ENCODE measurements around the gene CHST15.

DNA sequence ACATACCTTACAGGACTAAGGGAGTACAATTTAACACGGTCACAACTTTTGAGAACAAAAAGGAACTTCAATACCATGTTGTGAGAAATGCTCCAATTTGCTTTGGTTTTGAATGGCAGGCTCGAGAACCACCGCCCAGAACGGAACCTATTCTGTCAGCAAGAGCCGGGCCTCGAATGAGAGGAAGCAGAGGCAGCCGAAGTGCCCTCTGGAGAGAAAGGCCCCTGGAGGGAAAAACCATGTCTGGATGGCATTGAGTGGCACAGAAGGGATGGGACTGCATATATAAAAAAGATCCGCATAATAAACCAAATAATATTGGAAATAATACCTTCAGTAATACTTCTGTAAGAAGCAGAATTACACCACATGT lies 85.6 kb downstream of the CHST15 start:
- TF ChIP-seq, protein P1, sequence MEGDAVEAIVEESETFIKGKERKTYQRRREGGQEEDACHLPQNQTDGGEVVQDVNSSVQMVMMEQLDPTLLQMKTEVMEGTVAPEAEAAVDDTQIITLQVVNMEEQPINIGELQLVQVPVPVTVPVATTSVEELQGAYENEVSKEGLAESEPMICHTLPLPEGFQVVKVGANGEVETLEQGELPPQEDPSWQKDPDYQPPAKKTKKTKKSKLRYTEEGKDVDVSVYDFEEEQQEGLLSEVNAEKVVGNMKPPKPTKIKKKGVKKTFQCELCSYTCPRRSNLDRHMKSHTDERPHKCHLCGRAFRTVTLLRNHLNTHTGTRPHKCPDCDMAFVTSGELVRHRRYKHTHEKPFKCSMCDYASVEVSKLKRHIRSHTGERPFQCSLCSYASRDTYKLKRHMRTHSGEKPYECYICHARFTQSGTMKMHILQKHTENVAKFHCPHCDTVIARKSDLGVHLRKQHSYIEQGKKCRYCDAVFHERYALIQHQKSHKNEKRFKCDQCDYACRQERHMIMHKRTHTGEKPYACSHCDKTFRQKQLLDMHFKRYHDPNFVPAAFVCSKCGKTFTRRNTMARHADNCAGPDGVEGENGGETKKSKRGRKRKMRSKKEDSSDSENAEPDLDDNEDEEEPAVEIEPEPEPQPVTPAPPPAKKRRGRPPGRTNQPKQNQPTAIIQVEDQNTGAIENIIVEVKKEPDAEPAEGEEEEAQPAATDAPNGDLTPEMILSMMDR (IDR thresholded peaks at IDR 0.05): no peak
- TF ChIP-seq POLR2A (IDR thresholded peaks at IDR 0.05): no peak
